C4-2B (cell line): ENCODE data around the gene ARL4A.
"Not testable (repeated sequence)": the region's sequence is repeated elsewhere in the genome, so short reads cannot be mapped to it uniquely, and the experiment has no call there.

Experiments
- H3K27ac ChIP-seq: fragments of 450-650 bp; 2 replicates; pipeline ENCODE4 v1.5.1; 2017
- ZFX ChIP-seq: fragments of 450-650 bp; IDR thresholded peaks from 2 replicates; pipeline ENCODE4 v1.6.1; 2017
- TF ChIP-seq, protein P1 (sequence below): fragments of 450-650 bp; conservative IDR thresholded peaks from 2 replicates; pipeline ENCODE4 v1.5.1; 2017; ENCODE audit warnings: mild to moderate bottlenecking

Gene ARL4A

DNA sequence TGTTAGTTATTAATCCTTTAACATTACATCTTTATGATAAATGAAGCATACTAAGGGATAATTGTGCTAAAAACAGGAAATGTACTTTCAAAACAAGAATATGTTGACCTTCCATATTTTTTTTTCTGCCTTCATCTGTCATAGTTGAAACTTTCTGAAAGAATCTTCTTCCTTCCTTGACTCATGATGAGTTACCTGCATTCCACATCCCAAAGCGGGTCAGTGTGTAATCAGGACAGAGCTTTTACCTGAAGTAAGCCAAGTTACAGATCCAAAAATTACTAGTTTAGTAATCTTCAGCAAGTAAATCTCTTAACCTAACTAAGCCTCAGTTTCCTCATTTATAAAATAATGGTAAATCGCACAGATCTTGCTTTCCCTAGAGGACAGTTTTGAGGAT is 13.4 kb upstream of the ARL4A start:
- no peak overlapping the region for H3K27ac ChIP-seq
- TF ChIP-seq, protein P1, sequence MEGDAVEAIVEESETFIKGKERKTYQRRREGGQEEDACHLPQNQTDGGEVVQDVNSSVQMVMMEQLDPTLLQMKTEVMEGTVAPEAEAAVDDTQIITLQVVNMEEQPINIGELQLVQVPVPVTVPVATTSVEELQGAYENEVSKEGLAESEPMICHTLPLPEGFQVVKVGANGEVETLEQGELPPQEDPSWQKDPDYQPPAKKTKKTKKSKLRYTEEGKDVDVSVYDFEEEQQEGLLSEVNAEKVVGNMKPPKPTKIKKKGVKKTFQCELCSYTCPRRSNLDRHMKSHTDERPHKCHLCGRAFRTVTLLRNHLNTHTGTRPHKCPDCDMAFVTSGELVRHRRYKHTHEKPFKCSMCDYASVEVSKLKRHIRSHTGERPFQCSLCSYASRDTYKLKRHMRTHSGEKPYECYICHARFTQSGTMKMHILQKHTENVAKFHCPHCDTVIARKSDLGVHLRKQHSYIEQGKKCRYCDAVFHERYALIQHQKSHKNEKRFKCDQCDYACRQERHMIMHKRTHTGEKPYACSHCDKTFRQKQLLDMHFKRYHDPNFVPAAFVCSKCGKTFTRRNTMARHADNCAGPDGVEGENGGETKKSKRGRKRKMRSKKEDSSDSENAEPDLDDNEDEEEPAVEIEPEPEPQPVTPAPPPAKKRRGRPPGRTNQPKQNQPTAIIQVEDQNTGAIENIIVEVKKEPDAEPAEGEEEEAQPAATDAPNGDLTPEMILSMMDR: no peak
- TF ChIP-seq ZFX: no peak

DNA sequence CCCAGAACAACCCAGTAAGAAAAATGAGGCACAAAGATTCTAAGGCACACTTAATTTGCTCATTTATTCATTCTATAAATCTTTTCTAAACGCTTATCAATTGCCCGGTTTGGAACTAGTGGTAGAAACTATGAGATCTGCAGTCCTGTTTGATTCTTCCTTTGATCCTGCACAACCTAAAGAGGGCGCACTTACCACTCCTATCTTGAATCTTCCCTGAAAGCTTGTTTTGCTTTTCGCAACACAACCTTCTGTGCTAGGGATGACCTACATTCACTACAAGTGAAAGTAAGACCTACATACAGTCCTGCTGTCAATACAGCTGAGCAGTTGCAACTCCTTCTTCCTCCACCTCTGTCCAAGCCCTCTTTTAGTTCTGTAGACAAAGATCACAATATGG is 12.6 kb upstream of the ARL4A start:
- TF ChIP-seq, protein P1: peak; percentile 70
- TF ChIP-seq ZFX: no peak
- H3K27ac ChIP-seq: no peak overlapping the region

DNA sequence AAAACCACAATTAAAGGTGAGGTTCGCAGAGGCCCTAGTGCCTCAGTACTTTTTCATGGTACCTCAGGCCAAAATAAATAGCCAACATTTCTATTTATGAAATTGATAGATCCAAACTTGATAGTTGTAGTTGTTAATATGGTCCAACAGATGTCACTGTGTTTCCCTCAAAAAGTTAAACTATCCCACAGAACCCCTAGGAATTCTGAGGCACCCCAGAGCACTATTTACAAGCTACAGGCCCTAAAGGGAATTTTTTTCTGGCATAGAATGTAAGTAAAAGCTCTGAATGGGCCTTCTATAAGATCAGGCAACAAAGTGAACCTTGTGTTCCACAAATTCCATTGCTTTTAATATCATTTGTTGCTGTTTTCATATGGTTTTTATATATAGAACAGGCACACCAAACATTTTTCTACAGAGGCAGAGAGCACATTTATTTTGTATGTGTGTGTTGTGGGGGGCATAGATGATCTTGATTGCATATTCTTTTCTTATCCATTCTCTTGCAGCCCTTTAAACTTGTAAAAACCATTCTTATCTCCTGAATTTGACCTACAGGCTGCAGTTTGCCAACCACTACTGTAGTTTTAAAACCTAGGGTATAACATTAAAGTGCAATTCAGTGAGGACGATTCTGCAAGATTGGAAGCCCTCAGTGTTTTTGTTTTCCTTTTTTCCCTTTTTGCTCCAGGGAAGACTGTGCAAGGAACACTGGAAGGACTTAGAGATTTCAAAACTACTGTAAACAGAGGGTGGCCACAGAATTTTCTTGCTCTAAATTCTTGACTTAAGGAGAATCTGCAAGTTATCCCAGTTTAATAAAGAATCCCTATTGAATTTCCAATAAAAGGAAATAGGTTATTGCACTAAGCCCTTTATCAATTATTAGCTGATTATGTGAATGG is 3.5 kb upstream of the ARL4A start:
- no peak overlapping the region for H3K27ac ChIP-seq
- TF ChIP-seq, protein P1: peak; percentile 52
- TF ChIP-seq ZFX: no peak

DNA sequence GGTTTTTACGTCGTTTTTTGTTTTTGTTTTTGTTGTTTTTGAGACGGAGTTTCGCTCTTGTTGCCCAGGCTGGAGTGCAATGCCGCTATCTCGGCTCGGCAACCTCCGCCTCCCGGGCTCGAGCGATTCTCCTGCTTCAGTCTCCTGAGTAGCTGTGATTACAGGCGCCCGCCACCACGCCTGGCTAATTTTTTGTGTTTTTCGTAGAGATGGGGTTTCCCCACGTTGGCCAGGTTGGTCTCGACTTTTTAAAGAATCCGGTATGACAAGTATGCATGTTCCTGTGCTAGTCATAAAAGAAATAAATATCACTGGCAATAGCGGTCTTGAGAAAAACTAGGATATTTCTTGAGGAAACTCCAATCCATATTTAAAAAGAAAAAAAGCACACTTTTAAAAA is 2.7 kb upstream of the ARL4A start:
- TF ChIP-seq, protein P1: no peak
- TF ChIP-seq ZFX: no peak
- H3K27ac ChIP-seq: no peak overlapping the region

DNA sequence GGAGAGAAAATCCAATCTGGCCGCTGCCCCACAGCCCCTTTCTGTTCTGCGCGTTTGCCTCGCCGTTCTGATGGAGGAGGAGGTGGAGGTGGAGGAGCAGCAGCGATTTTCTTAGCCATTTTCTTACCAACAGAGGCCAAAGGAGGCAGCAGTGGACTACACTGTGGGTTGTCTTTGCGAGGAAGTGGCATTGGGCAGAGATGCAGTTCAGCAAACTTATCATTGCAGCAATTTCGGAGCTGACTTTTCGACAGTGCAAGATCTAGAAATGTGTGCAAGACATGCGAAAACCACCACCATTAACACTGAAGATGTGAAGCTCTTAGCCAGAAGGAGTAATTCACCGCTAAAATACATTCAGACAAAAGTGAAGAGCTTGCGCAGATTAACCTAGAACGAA is 1.9 kb upstream of the ARL4A start:
- no peak overlapping the region for H3K27ac ChIP-seq

DNA sequence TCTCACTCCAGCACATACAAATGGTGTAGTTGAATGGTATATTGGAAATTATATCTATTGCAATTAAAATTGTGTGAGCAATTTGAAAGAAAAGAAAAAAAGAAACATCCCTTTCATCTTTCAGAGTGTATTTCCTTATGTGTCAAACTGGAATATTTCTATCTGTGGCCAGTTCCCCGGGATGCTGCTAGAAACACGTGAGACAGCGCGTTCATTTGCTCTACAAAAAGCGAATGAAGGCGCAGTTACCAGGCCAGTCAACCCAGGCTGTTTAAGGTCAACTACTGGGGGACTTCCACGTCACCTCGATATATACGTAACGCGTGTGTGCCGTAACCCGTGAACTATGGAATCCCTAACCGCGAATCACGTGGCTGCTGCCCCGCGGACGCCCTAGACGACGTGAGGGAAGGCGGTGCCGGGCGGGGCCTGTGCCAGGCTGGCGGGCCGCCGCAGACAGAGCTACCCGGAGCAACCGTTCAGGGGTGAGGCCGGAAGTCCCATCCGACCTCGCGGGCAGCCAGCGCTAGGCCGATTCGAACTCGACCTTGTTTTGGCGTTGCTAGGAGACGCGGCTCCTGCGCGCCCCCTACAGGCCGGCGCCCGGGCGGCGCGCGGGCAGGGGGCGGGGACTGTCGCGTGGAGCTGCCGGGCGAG is 1.1 kb upstream of the ARL4A start:
- TF ChIP-seq, protein P1: peak; percentile 99
- no peak for TF ChIP-seq ZFX
- peak overlapping the region; percentile 86 for H3K27ac ChIP-seq

More for the DNA sequence above, 1.9 kb upstream of the ARL4A start:
- no peak for TF ChIP-seq ZFX
- TF ChIP-seq, protein P1: peak; percentile 81

DNA sequence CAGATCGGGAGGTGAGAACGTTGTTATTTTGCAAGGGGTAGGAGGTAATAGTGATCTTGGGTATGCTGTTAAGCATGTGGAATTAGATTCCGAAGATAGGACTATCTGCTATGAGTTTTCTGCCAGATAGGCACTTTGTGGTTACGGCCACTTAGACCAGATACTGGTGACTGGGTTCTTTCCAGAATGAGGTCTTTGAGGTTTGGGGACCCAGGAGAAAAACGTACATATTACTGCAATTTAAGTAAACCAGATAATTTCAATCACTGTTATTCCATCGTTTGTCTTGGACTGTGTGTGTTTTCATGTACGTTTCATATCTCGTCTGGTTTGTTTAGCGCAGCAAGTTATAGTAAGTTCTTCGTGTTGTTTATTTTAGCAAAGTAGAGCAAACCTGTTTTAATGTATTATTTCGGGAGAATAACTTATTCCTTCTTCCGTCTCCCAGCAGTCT is 312 bp downstream of the ARL4A start:
- H3K27ac ChIP-seq: peak overlapping the region; percentile 86
- no peak for TF ChIP-seq ZFX
- TF ChIP-seq, protein P1: no peak

DNA sequence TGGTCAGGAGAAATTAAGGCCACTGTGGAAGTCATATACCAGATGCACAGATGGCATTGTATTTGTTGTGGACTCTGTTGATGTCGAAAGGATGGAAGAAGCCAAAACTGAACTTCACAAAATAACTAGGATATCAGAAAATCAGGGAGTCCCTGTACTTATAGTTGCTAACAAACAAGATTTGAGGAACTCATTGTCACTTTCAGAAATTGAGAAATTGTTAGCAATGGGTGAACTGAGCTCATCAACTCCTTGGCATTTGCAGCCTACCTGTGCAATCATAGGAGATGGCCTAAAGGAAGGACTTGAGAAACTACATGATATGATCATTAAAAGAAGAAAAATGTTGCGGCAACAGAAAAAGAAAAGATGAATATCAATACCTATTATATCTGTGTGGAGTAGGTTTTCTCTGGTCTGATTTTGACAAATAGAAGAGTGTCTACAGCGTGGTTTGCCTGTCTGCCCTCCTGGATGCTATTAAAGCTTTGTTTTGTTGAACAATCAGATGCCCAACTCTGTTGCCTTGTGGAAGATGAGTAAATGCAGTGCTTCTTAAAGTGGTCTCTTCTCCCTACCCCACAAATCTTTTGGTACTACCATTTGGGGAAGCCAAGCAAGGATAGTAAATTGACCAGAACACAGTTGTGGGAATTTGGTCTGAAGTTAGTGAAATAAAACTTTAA is 1.2 kb downstream of the ARL4A start:
- H3K27ac ChIP-seq: not testable (repeated sequence)
